Mammary epithelial cell (primary cell): ENCODE data around the gene HHAT.

ENCODE experiments used
- EZH2 ChIP-seq: IDR thresholded peaks from 2 replicates; pipeline ENCODE4 v1.6.1; 2012; ENCODE audit warnings: low read length, inconsistent platforms, borderline replicate concordance
- TF ChIP-seq, protein P1 (sequence below), 2 donors: IDR thresholded peaks in 1 of 2; conservative IDR thresholded peaks in 1 of 2; 2 replicates each; pipeline ENCODE4 v1.5.1; 2011 to 2012; ENCODE audit warnings: inconsistent platforms in 2 of 2, low read length in 2 of 2, mild to moderate bottlenecking in 2 of 2, control low read depth in 1 of 2, low read depth in 1 of 2; ENCODE audit not compliant: insufficient read depth in 1 of 2; ENCODE audit errors: extremely low read depth in 1 of 2

DNA sequence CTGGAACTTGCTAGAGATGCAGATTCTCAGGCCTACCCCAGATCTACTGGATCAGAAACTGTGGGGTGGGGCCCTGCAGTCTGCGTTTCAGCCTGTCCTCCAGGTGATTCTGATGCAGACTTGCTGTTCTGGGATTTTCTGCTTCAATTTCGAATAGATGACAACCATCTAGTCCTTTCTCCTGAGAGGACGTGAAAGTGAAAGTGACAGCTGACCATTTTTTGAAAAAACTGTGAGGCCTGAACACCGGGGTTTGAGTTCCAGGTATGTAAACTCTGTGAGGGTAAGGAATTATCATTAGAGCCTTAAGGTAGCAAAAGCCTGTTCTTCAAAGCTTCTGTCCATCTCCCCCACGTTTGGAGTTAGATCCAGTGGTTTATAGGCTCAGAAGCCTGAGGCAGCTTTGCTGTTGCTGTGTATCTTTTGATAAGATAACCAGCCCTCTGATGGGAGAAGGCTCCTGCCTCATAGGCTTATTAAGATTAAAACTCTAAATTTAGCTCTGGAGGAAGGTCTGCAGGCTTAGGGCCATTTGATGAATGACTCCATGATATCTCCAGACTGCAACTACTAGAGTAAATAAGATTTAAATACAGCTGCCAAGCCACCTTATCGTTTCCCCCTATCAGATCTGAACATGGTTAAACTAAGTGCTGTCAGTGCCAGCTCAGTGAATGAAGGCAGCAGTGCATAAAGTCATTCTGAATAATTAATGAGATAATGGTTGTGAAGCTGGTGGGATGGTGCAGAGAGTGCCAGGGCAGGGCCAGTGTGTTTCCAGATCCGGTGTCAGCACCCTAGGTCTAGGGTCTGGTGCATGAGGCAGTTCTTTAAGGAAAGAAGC, 335.2 kb downstream of the HHAT start:
- TF ChIP-seq, protein P1, sequence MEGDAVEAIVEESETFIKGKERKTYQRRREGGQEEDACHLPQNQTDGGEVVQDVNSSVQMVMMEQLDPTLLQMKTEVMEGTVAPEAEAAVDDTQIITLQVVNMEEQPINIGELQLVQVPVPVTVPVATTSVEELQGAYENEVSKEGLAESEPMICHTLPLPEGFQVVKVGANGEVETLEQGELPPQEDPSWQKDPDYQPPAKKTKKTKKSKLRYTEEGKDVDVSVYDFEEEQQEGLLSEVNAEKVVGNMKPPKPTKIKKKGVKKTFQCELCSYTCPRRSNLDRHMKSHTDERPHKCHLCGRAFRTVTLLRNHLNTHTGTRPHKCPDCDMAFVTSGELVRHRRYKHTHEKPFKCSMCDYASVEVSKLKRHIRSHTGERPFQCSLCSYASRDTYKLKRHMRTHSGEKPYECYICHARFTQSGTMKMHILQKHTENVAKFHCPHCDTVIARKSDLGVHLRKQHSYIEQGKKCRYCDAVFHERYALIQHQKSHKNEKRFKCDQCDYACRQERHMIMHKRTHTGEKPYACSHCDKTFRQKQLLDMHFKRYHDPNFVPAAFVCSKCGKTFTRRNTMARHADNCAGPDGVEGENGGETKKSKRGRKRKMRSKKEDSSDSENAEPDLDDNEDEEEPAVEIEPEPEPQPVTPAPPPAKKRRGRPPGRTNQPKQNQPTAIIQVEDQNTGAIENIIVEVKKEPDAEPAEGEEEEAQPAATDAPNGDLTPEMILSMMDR (conservative IDR thresholded peaks at IDR 0.05 in 1 of 2, IDR thresholded peaks at IDR 0.05 in 1 of 2; ENCODE audit: extremely low read depth in 1 of 2, insufficient read depth in 1 of 2, low read depth in 1 of 2, low read length in 2 of 2), result no peak
- no peak for TF ChIP-seq EZH2
